ENCODE results near the gene EMILIN2. TPM values are rescaled to one million over a fixed set of nuclear protein-coding genes. Genes with fewer than 3 reads are reported as not detected.

EMILIN2 gene
- total RNA-seq, 2 experiments from 2014 or later, result 17.3 to 19.4 TPM

DNA sequence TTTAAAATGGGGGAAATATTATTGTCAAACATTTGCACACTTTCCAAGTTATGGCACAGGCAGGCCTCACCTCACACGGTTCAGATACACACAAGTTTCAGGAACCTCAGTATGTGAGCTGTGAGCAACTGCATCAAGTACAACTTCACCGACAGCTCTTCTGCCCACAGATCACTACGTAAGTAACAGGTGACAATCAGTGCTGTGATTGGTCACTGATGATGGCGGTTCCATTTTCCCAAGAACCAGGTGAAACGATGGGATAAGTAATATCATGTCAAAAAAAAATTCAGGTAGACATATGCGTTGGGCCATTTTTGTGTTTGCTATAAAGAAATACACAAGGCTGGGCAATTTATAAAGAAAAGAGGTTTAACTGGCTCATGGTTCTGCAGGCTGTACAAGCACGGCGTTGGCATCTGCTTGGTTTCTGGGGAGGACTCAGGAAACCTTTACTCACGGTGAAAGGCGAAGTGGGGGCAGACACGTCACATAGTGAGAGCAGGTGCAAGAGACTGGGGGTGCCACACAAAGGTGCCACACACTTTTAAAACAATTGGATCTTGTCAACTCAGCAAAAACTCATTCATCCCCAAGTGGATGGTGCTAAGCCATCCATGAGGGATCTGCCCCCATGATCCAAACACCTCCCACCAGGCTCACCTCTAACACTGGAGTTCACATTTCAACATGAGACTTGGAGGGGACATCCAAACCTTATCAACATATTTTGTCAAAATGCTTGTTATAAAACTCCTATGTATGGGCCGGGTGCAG lies 108.3 kb downstream of the EMILIN2 start:
- DNase-seq (no peak), ATAC-seq (no peak)
- no peak for TF ChIP-seq CTCF (IDR thresholded peaks at IDR 0.05)
- H3K9me3 Mint-ChIP-seq, result peaks cover 4% of the 10 kb centered on the region
- H3K4me1 Mint-ChIP-seq (ENCODE audit: low read depth), result peaks cover 74% of the 10 kb centered on the region
- peak overlapping the region; percentile 97 for H3K27ac Mint-ChIP-seq
- peaks cover 84% of the 10 kb centered on the region for H3K36me3 Mint-ChIP-seq (ENCODE audit: low read depth)
- peak overlapping the region; percentile 66 for H3K4me3 Mint-ChIP-seq
- H3K27me3 Mint-ChIP-seq, result no peaks in the 10 kb centered on the region
- intact Hi-C loops (cut with micrococcal nuclease), result loop anchor here (5.0 kb wide), 1 partner anchor 107 kb away; no protein-coding TSS in a partner anchor
- ChIA-PET POLR2A (interaction anchor here (0.6 to 10.2 kb wide), 7 partner anchors 11 to 106 kb away, joined by 3 to 207 read pairs (median 4); no protein-coding TSS in a partner anchor), CTCF (interaction anchor here (0.8 to 1.5 kb wide), 5 partner anchors 15 to 174 kb away, joined by 3 to 7 read pairs (median 4); no protein-coding TSS in a partner anchor)

DNA sequence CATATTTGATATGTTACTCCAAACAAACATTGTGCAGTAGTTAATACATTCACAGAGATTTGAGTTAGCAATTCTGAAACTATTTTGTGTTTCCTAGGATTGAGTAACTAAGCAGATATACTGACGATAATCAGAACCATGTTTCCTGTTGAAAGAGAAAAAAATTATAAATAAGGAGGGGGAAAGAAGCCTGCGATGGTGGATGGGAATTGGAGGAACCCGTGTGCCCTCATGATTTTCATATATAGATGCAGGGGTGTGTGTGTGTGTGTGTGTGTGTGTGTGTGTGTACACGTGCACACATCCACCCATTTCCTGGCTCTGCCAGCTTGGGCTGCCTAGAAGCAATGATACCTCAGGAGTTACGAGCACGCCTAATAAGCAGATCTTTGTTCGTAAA lies 109.2 kb downstream of the EMILIN2 start:
- Mint-ChIP-seq H3K9me3 (peaks cover 4% of the 10 kb centered on the region), H3K4me1 (ENCODE audit: low read depth) (peaks cover 71% of the 10 kb centered on the region), H3K27ac (peak overlapping the region; percentile 97), H3K27me3 (no peaks in the 10 kb centered on the region), H3K36me3 (ENCODE audit: low read depth) (peaks cover 74% of the 10 kb centered on the region), H3K4me3 (peak overlapping the region; percentile 66)
- no peak for TF ChIP-seq CTCF (IDR thresholded peaks at IDR 0.05)
- ChIA-PET POLR2A (interaction anchor here (0.6 to 10.3 kb wide), 5 partner anchors 8 to 105 kb away, joined by 3 to 207 read pairs (median 3); no protein-coding TSS in a partner anchor), CTCF (interaction anchor here (2.6 to 10.1 kb wide), 5 partner anchors 16 to 106 kb away, joined by 14 to 152 read pairs (median 25); no protein-coding TSS in a partner anchor)
- intact Hi-C loops (cut with micrococcal nuclease), result loop anchor here (5.0 kb wide), 1 partner anchor 106 kb away; no protein-coding TSS in a partner anchor
- ATAC-seq (peak; percentile 2), DNase-seq (peak; percentile 43)

DNA sequence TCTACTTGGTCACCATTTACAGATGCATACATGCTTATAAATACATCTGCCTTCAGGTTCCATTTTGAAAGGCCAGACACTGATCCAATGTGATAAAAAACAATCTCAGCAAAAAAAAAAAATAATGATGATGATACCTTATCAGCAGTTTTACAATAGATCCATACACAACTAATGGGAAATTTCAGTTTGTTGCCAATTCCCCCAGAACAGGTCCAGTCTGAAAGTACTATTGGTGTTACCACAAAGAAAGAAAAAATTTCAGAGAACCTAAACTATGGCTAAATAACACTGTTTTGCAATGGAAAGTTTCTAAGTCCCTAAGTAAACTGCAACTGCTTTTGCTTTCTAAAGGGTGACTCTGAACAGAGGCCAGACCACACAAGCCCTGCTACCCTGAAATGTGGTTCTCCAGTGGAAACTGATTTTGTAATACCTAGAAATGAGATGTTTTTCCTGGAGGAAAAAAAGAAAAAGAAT lies 112.1 kb downstream of the EMILIN2 start:
- H3K9me3 Mint-ChIP-seq, result peaks cover 4% of the 10 kb centered on the region
- CTCF ChIA-PET, result interaction anchor here (1.0 to 10.1 kb wide), 8 partner anchors 14 to 103 kb away, joined by 3 to 152 read pairs (median 28); no protein-coding TSS in a partner anchor
- peak overlapping the region; percentile 99 for H3K27ac Mint-ChIP-seq
- intact Hi-C loops (cut with micrococcal nuclease), result loop anchor here (1.0 to 5.0 kb wide), 2 partner anchors 22 to 103 kb away; no protein-coding TSS in a partner anchor
- POLR2A ChIA-PET, result interaction anchor here (0.8 to 10.3 kb wide), 4 partner anchors 14 to 102 kb away, joined by 3 to 207 read pairs (median 74); no protein-coding TSS in a partner anchor
- ATAC-seq, result peak; percentile 28
- no peak for TF ChIP-seq CTCF (IDR thresholded peaks at IDR 0.05)
- H3K4me3 Mint-ChIP-seq, result peak overlapping the region; percentile 65
- H3K27me3 Mint-ChIP-seq, result no peaks in the 10 kb centered on the region
- DNase-seq, result peak; percentile 76
- H3K36me3 Mint-ChIP-seq (ENCODE audit: low read depth), result peaks cover 68% of the 10 kb centered on the region
- H3K4me1 Mint-ChIP-seq (ENCODE audit: low read depth), result peaks cover 84% of the 10 kb centered on the region

DNA sequence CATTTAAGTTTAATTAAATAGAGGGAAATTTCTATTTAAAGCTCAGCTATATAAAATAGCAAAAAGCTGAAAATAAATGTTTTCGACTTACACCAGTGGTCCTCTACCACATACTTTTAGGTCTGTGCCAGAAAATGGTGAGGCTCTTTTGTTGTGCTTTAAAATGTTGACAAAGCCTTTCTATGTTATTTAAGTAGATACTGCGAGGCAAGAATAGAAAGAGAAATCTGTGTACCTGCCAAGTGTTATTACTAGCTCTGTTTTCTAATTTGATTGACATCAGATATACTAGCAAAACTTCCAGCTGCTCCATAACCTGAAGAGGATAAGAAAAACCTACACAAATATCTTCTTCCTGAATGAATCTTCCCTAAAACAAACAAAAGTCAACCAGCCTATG lies 112.5 kb downstream of the EMILIN2 start:
- DNase-seq, result no peak
- no peak for ATAC-seq
- Mint-ChIP-seq H3K27ac (peak overlapping the region; percentile 99), H3K9me3 (peaks cover 4% of the 10 kb centered on the region), H3K4me1 (ENCODE audit: low read depth) (peaks cover 83% of the 10 kb centered on the region), H3K27me3 (no peaks in the 10 kb centered on the region), H3K4me3 (peak overlapping the region; percentile 65), H3K36me3 (ENCODE audit: low read depth) (peaks cover 65% of the 10 kb centered on the region)
- CTCF ChIA-PET, result interaction anchor here (1.0 to 10.1 kb wide), 6 partner anchors 13 to 103 kb away, joined by 3 to 152 read pairs (median 31); no protein-coding TSS in a partner anchor
- intact Hi-C loops (cut with micrococcal nuclease), result loop anchor here (1.0 to 5.0 kb wide), 2 partner anchors 22 to 103 kb away; no protein-coding TSS in a partner anchor
- TF ChIP-seq CTCF (IDR thresholded peaks at IDR 0.05), result no peak
- POLR2A ChIA-PET, result interaction anchor here (1.0 to 10.3 kb wide), 6 partner anchors 13 to 287 kb away, joined by 4 to 207 read pairs (median 16); no protein-coding TSS in a partner anchor
